GM23248 (cell line): ENCODE data around the gene SLC5A6.

Experiments
- EZH2 ChIP-seq: fragments of 200-600 bp; sonication (generic); IDR thresholded peaks from 2 replicates; pipeline ENCODE4 v1.6.1; 2018; ENCODE audit warnings: antibody characterized with exemption, mild to moderate bottlenecking; ENCODE audit not compliant: insufficient read depth, poor library complexity, severe bottlenecking
- EZH2phosphoT487 ChIP-seq: fragments of 200-600 bp; sonication (generic); IDR thresholded peaks from 2 replicates; pipeline ENCODE4 v1.6.1; 2018; ENCODE audit warnings: antibody characterized with exemption, moderate library complexity, mild to moderate bottlenecking, low read depth; ENCODE audit not compliant: insufficient read depth

DNA sequence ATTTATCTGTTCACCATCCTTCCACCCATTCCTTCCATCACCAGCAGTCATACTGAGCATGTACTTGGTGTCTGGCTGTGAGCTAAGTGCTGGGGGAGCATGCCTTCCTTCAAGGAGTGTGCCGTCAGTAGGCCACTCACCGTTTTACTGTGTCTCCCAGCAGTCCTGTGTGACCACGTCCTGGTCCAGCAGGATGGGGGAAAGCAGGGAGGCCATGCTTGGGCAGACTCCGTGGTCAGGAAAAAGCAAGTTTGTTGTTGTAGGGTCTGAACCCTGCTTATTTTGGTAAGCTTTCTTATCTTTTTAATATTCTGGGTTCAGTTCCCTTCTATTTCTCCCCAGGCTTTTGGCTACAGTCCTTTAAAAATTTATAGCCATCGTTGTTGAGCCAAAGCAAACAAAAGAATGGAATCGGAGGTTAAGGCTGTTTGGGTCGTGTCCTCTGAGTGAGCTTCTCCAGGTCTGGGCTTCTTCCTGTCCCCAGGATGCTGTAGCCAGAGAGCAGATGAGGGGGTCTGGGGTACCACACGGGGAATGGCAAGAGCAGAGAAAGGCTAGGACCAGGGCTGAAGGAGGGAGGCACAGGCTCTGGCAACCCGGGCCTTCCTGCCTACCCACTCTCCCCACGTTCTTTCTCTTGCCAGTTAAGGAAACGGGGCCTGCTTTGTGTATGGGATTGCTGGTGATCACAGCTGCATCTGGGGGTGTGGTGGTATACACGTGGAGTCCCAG is 37.3 kb upstream of the SLC5A6 start:
- no peak for TF ChIP-seq EZH2
- no peak for TF ChIP-seq EZH2phosphoT487
